ENCODE measurements around the gene TRIM8.
"Not testable (repeated sequence)": the region's sequence is repeated elsewhere in the genome, so short reads cannot be mapped to it uniquely, and the experiment has no call there.

TRIM8 gene

DNA sequence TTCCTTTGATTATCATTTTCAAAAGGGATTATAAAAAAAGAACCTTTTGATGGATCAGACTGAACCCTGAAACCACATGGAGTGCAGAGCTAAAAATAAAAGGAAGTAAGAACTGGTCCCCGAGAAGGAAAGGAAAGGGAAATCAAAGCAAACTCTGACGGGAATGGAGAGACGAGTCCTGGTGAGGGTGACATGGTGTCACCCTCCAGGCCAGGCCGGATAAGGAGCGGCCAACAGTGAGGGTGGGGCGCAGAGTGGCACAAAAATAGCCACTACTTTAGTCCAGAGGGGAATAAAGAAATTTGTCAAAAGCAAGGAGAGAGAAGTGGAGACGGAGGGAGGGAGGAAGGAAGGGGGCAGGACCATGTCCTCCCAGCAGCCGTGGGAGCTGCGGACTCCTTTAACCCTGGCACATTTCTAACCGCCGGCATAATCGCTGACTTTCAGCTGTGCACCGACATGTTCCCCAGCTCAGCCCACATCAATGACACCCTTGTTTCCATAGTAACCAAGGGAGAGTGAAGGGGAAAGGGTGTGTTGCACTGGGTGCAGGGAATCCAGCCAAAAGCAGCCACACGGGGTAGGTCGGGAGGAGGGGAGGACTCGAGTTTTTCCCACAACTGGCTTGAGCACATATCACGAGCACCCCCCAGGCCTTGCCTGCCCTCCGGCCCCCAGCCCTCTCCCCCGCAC is 29.7 kb downstream of the TRIM8 start:
- peak; percentile 72 for DNase-seq

DNA sequence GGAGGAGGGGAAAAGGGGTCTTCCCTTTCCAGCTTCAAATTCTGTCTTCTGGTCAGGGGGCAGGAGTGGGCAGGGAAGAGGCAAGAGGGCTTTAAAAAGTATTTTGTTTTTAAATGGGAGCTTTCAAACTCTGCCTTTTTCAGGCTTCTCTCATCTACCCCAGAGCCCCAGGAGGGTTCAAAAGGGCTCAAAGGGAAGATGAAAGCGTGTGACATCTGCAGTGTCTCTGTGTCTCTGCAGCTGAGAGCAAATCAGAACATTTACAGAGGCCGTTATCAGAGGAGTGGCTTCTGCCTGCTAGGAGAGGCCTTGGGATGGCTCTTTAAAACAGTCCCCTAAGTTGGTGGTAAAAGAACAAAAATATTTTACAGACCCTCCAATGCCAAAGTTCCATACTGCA is 30.3 kb downstream of the TRIM8 start:
- no peak for DNase-seq

DNA sequence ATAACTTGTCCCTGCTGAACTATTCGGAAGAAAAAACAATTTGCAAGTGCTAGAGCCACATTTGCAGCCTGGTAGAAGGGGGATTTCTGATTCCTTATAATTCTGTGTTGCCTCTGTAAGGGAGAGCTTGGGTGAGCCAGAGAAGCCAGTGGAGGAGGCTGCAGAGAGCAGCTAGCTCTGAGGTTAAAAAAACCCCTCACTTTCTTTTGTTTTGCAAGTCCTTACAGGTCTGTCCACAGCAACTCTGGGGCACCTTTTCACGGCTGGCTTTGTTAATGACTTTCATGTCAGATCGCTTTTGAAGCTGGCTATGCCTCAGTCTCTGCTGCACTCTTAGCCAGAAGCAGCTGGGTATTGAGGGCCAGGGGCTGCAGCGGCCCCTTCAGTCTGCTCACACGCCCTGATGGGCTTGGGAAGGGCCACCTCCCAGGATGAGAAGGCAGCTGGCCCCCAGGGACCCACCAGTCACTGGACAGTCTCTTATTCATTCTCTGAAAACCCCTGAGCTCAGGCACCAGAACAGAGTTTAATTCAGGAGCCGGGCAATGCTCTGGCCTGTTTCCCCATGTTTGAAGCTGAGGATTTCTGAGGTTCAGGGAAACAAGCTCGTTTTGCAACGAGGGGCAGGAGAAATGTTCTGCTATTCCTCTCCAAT is 30.9 kb downstream of the TRIM8 start:
- no peak for DNase-seq

DNA sequence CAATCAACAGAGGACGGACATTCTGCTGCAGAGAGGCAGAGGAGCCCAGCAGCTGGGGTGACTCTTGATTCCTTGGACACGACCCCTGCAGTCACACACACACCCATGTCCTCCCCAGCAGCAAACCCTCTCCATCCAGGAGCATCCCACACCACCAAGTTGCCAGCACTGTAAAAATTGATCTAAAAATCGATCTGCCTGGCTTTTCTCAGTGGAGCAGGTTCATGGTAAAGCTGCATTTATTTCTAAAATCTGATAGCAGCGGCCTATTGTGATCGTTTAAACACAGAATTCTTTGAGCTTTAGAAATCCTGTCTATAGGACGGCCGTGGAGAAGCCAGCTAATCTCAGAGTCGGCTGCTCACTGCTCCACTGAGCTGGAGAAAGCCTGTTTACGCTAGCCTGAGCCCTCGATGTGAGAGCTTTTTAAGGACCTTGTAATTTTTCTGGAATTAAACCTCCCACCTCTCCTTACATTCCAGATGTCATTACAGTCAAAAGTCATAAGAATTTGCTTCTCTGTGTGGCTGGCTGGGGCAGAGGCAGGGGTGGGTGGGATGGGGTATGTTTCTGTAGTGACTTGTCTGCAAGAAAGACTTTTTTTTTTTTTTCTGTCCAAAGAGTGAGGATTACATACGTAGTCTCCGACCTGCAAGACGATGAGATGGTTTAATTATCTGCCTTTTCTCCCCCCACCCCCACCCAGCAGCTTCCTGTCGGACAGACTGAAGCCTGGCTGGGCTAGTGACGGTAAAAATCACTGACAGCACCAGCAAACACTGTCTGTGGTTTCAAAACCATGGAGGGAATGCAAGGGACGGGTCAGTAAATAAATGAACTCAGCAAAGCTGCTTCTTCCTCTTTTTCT is 31.6 kb downstream of the TRIM8 start:
- DNase-seq, result peak; percentile 95

DNA sequence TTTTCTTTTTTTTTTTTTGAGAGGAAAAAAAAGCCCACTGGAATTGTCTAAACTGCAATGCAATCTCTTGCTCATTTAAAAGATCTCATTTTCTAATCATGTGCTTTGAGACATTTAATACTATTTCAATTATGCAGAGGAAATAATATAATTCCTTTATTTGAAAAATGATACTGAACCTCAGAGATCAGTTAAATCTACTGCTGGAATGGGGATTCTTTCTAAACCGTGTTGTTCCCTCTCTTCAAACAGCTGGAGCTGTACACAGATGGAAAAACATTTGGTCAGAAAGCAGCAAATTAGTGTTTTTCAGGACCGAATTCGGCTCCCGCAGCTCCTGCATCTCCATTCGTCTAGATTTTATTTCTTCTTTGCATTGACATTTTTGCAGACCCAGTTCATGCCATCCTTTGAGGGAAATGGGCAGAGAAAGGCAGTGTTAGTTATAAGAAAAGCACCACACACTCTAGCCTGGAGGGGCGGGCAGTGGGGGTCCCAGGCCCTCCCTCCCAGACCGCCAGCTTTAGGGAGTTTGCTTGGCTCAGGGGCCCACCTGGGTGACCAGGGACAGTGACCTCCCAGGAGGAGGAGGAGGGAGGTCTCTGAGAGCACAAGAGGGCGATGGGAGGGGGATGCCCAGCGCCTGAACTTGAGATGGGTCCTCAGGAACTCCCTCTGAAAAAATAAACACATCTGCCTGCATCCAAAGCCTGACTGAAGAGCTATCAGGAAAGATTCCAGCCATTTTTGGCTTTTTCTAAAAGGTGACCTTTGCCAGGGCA is 32.4 kb downstream of the TRIM8 start:
- DNase-seq, result no peak

DNA sequence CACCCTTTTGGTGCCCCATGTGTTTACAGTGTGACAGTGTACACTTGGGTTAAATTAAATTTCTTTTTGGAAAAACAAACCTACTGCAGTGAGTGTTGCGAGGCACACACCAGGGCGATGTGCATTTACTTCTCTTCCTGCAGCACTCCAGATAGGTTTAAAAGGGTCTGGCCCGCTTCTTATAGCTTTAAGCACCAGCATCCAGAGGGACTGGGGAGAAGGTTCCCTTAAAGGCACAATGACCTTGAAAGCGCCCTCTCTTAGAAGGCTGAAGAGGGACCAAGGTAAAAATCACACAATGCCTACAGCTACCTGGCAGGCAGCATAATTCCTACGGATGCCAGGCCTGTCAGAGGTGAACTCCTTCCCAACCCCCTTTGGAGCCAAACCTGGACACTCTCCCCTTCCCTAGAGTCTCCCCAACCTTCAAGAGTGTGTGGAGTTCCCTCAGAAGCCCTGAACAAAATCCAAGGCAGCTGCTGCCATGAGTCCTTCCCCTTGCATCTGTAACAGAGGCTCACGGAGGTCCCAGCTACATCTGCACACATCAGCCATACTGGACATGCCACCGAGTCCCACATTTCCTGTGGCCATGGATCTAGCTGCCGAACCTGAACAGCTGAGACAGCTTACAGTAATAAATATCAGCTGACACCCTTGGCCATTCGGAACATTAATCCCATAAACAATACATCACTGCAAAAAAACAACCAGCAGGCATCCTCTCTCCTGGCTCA is 33.2 kb downstream of the TRIM8 start:
- no peak for DNase-seq

DNA sequence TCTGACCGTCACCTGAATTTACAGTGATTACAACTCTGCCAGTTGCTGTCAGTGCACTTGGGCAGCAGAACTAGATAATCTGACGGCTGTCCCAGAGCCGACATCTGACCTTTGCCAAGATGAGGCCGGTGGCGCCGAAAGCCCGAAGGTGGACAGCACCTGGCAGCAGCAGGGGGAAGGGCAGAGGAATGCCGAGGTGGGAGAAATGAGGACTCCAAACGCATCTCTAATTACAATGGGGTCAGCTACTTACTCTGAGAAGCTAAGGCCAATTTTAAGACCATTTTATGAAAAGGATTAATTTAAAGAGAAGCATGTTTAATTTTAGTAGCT is 33.8 kb downstream of the TRIM8 start:
- no peak for DNase-seq

DNA sequence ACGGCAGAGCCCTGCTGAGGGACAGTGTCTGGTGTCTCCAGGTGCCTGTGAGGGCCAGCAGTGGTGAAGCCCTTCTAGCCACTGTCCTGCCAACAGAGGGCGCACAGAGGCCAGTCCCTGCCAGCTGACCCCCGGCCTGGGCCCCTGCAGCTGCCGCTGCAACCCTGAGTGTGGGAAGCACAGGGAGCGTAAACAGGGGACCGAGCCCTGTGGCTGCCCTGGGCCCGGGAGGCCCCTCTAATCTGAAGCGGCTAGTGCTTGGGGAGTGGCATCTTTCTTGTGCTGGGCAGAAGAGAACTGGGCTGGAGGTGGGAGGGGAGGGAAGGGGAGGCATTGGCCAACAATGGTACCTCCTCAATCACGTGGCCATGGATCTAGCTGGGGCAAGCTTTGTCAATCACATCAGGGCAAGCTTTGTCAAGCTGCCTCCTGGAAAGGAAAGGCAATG is 34.6 kb downstream of the TRIM8 start:
- peak; percentile 64 for DNase-seq

DNA sequence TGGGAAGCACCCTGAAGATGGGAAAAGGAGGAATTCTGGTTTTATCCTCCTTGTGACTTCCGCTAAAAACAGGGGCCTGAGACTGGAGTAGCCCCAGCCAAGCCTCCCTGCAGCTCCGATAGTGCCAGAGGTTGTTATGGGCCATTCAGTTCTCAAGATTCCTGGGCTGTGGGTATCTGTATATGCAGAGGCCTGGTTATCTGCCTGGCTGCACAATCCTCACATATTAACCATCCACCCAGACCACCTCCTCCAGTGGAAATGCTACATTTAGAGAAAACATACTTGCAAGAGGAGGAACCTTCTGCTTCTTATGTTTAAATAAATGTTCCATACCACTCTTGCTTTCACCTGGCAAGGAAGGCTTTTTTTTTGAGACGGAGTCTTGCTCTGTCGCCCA is 35.3 kb downstream of the TRIM8 start:
- no peak for DNase-seq

DNA sequence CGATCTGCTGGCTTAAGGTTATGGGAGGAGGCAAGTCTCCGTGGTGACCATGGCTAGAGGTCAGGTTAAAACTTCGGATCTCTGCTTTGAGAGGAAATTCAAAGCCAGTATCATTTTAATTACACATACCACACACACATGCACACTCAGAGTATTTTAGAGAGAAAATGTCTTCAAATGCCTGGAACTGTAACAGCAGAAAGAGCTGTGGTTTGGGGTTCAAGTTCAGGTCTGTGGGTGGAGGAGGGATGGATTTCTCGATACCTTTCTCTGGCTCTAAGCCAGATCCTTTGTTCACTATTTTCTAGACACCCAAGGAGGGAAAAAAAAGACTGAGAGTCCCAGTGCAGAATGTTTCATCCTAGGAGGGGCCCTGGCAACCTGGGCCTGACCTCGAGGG is 37.4 kb downstream of the TRIM8 start:
- DNase-seq, result no peak

DNA sequence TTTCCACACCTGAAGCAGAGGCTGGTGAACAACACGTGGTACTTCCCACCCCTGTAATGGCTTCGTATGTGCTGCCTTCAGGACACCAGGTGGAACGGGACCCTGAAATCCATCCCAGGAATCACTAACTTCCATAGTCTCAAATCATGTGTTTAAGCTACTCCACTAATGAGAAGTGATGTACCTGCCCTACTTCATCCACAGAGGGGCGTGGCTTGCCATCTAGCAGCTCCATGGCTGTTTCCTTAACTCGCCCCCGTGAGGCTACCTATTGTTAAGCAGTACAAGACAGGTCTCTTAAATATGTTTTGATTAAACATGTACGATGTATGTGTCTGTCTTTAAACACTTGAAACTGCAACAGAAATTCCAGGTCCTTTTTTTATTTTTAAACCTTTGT is 38.1 kb downstream of the TRIM8 start:
- DNase-seq, result no peak

DNA sequence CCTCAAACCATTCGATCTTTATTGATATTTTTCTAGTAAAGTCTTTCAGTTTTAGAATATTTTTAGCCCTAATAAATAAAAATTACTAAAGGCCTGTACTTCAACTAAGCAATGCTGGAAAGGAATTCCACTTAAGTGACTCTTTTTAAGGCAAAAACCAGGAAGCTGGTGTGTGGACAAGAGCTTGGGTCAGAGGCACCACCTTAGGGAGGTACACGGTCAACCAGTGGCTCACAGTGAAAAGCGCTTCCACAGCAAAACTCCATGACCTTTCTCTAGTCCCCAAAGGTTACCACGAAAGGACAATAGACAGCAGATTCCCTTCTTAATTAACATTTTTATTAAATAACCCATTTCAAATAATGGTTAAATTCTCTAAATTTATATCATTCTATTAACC is 38.7 kb downstream of the TRIM8 start:
- no peak for DNase-seq

DNA sequence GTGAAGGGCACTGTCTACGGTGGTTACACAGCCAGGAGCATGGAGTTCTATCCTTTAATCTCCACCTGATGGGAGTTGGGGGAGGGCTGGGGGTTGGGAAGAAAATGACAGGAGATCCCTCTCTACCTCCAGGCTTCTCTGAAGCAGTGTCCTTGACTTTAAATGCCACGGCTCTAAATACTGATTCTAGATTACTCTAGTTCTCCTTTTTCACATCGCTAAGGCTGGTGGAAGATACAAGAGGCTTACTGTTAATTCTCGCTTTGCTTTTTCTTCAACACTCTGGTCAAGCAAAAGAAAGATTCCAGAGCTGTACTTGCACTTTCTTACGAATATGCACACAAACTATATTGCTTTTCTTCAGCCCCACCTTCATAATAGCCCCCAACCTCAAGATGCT is 39.5 kb downstream of the TRIM8 start:
- DNase-seq, result no peak

DNA sequence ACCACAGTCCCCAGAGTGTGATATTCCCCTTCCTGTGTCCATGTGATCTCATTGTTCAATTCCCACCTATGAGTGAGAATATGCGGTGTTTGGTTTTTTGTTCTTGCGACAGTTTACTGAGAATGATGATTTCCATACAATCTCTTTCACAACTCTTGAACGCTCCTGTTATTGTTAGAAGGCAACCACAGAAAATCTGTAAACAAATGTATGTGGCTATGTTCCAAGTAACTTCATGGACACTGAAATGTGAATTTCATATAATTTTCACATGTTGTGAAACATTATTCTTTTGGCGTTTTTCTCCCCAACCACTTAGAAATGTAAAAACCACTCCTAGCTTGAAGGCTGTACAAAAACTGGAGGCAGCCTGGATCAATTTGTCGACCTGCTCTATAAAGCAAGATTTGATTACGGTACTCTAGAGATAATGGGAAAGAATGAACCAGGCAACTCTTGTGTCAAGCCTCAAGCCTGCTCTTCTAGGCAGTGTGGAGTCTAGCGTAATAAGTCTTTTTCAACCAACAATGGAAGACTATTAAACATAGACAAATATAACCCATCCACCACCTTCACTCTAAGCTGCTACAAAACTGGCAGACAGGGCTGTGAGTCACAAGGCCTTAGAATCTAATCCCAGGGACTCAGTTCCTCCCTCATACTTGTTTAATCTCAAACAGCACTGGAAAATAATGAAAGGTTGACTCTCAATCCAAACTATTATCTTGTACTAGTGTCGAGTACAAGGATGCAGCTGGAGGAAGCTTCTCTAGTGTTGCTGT is 47.2 kb downstream of the TRIM8 start:
- no peak for DNase-seq

DNA sequence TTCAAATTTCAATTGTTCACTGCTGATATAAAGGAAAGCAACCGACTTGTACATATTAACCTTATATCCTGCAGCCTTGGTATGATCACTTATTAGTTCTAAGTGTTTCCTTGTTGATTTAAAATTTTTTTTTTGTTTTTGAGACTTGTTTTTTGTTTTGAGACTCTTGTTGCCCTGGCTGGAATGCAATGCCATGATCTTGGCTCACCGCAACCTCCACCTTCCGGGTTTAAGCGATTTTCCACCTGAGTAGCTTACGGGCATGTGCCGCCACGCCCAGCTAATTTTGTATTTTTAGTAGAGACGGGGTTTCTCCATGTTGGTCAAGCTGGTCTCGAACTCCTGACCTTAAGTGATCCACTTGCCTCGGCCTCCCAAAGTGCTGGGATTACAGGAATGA is 51.1 kb downstream of the TRIM8 start:
- not testable (repeated sequence) for DNase-seq

DNA sequence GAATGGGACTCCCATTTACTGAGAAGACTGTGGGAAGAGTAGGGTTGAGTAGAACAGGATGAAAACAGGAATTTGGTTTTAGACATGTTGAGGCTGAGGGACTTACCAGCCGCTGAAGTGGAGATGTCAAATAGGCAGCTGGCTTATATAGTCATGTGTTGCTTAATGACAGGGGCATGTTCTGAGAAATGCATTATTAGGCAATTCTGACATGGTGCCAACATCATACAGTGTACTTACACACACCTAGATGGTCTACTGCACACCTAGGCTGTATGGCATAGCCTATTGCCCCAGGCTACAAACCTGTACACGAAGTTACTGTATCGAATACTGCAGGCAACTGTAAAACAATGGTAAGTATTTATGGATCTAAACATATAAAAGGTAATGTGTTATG is 52.5 kb downstream of the TRIM8 start:
- DNase-seq, result no peak

DNA sequence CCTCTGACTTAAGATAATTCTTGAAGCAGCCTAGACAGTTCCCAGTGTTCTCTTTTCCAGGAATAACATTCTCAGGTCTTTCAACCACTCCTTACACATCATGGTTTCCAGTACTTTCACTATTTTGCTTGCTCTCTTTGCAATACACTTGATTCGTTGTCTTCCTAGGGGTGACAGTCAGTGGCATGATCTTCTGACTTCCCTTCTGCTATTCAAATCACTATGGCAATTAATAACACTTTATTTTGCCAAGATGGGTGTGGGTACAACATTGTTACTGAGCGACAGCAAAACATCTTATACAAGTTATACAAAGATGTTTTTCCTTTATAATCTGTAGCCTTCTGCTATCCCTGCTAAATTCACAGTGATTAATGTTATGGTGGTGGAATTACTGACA is 54.6 kb downstream of the TRIM8 start:
- DNase-seq, result no peak

DNA sequence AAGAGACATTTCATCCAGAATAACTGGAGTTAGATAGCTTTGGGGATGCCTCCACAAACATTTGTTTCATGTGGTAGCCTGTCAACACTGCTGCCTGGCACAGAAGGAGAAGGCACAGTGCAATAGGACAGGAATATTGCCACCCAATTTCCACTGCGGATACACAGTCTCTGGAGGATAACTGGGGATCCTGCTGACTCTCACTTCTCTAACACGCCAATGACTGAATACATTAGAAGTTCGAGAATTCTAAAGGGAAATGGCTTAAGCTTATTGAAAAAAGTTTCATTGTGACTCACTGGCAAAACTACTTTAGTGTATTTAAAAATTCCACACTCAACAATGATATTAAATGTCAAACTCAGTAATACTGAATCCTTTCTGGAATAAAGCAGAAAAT is 57.0 kb downstream of the TRIM8 start:
- DNase-seq, result no peak

DNA sequence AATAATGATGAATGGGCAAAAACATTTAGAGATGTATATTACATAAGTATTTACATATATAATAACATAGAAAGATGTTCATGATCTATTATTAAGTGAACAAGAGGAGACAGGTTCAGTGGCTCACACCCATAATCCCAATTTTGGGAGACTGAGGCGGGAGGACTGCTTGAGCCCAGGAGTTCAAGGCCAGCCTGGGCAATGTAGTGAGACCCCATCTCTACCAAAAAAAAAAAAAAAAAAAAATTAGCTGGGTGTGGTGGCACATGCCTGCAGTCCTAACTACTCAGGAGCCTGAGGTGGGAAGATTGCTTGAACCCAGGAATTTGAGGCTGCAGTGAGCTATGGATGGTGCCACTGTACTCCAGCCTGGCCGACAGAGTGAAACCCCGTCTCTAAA is 57.5 kb downstream of the TRIM8 start:
- DNase-seq, result no peak

DNA sequence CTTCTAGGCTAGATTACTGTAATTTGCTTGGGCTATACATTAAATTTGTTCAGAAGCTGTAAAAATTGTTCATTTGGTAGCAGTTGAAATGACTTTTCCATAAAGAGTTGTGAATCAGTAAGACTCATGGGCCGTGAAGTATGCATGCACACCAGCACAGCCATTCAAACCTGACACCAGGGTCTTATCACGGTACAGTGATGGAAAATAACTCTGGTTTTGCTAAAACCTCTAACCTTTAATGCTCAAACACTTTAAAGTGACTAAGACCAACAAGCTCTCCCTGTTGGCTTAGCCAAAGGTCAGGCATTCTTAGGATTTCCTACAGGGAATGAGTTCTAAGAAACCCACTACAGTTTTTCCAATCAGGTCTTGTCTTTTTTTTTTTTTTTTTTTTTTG is 58.5 kb downstream of the TRIM8 start:
- DNase-seq, result no peak

DNA sequence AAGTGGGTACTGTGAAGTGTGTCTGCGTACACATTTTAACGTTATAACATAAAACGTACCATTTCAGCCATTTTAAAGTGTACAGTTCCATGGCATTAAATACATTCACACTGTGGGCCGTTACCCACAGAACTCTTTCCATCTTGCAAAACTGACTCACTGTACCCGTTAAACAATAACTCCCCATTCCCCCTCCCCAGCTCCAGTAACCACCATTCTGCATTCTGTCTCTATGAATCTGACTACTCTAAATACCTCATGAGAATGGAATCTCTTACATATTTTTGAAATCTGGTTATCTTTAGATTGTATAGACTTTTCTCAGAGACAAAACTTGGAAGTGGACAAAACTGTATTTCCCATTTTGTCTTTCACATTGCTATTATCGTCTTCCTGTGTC is 60.6 kb downstream of the TRIM8 start:
- peak; percentile 88 for DNase-seq

DNA sequence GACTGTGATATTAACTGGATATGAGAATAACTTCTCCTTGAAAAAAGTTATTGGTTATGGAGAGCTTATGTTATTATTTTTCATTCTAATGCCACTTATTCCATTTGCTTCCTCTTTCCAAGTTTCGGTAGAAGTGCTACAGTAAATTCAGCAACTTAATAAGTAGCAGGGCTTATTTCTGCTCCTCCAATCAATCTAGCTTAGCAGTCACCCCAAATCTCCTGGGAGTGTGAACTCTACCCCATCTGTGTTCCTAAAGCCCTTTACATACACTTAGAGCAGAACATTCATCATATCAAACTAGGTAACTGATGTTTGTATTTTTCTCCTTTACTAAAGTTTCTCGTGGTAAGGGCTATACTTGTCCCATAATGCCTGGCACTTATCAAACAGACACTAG is 61.3 kb downstream of the TRIM8 start:
- no peak for DNase-seq

All from EL (cell line).